Transverse colon (tissue), 4 donors: Measurements from ENCODE around the gene CSRNP2.

Experiments used
- POLR2A ChIP-seq: fragments of 450-650 bp; IDR thresholded peaks from one replicate; pipeline ENCODE4 v1.6.1; 2016; ENCODE audit warnings: antibody characterized with exemption, mild to moderate bottlenecking, moderate library complexity
- POLR2AphosphoS5 ChIP-seq, 3 donors: sonication (generic); formaldehyde crosslinking; IDR thresholded peaks; one replicate each; pipeline ENCODE4 v1.6.1; 2016; ENCODE audit warnings: antibody characterized with exemption in 3 of 3
- TF ChIP-seq, protein P1 (sequence below), 5 experiments: fragments of 200-600 bp in 3 of 5; fragments of 450-650 bp in 2 of 5; sonication (generic) in 3 of 5; IDR thresholded peaks; 1 replicate in 2 of 5; 2 replicates in 3 of 5; pipeline ENCODE4 v1.5.1; 2016 to 2017; ENCODE audit warnings: antibody characterized with exemption in 5 of 5, inconsistent platforms in 3 of 5, mild to moderate bottlenecking in 2 of 5, moderate library complexity in 1 of 5

DNA sequence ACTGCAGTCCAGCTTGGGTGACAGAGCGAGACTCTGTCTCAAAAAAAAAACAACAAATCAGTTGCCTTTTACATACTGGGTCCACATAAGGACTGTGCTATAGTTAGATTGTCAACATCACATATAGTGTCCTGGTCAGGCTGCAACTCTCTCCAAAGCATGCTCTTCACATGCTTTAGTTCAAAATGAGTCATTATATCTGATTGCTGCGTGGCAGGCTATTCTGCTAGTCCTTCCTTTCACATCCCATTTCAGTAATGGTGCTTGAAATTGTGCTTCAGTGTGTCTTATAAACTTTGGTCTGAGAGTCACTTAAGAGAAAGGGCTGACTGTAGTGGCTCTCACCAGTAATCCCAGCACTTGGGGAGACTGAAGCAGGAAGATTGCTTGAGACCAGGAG lies 28.3 kb downstream of the CSRNP2 start:
- TF ChIP-seq, protein P1, sequence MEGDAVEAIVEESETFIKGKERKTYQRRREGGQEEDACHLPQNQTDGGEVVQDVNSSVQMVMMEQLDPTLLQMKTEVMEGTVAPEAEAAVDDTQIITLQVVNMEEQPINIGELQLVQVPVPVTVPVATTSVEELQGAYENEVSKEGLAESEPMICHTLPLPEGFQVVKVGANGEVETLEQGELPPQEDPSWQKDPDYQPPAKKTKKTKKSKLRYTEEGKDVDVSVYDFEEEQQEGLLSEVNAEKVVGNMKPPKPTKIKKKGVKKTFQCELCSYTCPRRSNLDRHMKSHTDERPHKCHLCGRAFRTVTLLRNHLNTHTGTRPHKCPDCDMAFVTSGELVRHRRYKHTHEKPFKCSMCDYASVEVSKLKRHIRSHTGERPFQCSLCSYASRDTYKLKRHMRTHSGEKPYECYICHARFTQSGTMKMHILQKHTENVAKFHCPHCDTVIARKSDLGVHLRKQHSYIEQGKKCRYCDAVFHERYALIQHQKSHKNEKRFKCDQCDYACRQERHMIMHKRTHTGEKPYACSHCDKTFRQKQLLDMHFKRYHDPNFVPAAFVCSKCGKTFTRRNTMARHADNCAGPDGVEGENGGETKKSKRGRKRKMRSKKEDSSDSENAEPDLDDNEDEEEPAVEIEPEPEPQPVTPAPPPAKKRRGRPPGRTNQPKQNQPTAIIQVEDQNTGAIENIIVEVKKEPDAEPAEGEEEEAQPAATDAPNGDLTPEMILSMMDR (IDR thresholded peaks at IDR 0.05), result no peak
- TF ChIP-seq POLR2AphosphoS5 (IDR thresholded peaks at IDR 0.05) (no peak), POLR2A (no peak)
